IPS-20b (cell line): ENCODE results near the gene MMS22L.

Source experiments
- H3K27ac ChIP-seq: one replicate; pipeline ENCODE4 v1.5.1; 2013; ENCODE audit warnings: low read length
- H3K27me3 ChIP-seq: 2 replicates; pipeline ENCODE4 v1.6.1; 2013; ENCODE audit warnings: mild to moderate bottlenecking, low read length, inconsistent platforms; ENCODE audit not compliant: insufficient read depth
- H3K36me3 ChIP-seq: 2 replicates; pipeline ENCODE4 v1.6.1; 2013; ENCODE audit warnings: low read depth, mild to moderate bottlenecking, inconsistent platforms, low read length, moderate library complexity; ENCODE audit not compliant: insufficient read depth
- H3K4me1 ChIP-seq: 2 replicates; pipeline ENCODE4 v1.6.1; 2013; ENCODE audit warnings: mild to moderate bottlenecking, control low read depth, inconsistent platforms, low read length, moderate library complexity; ENCODE audit not compliant: insufficient read depth
- H3K4me3 ChIP-seq: 2 replicates; pipeline ENCODE4 v1.5.1; 2013; ENCODE audit warnings: mild to moderate bottlenecking, low read length, inconsistent platforms
- H3K9ac ChIP-seq: 2 replicates; pipeline ENCODE4 v1.6.1; 2013; ENCODE audit warnings: low read depth, mild to moderate bottlenecking, inconsistent platforms, low read length, moderate library complexity
- H3K9me3 ChIP-seq: 2 replicates; pipeline ENCODE4 v1.6.1; 2013; ENCODE audit warnings: mild to moderate bottlenecking, low read depth, low read length, inconsistent platforms; ENCODE audit not compliant: insufficient read depth

MMS22L gene

DNA sequence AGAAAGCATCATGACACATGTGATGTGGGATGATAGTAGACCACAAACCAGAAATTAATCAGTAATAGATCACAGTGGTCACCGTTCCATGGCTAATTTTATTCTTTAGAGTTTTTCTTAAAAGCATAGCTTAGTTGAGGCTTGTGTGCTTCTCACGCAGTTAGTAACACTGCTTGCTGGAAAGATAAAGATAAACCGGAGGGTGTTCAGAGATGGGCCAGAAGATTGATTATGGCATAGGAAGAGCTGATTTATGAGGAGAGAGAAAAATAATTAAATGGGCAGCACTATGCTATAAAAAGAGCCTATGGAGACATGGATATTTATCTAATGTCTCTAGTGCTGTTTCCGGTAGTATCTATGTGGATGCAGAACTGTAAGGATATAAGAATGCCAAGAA is 173.6 kb downstream of the MMS22L start:
- H3K9me3 ChIP-seq, result no peaks in the 10 kb centered on the region
- no peak overlapping the region for H3K4me3 ChIP-seq
- H3K4me1 ChIP-seq, result 0 out of 2 replicates have a peak, but pooled peaks cover 2% of the 10 kb centered on the region
- no peaks in the 10 kb centered on the region for H3K36me3 ChIP-seq
- H3K27me3 ChIP-seq, result no peaks in the 10 kb centered on the region
- H3K9ac ChIP-seq, result no peak overlapping the region
- H3K27ac ChIP-seq, result no peak overlapping the region

DNA sequence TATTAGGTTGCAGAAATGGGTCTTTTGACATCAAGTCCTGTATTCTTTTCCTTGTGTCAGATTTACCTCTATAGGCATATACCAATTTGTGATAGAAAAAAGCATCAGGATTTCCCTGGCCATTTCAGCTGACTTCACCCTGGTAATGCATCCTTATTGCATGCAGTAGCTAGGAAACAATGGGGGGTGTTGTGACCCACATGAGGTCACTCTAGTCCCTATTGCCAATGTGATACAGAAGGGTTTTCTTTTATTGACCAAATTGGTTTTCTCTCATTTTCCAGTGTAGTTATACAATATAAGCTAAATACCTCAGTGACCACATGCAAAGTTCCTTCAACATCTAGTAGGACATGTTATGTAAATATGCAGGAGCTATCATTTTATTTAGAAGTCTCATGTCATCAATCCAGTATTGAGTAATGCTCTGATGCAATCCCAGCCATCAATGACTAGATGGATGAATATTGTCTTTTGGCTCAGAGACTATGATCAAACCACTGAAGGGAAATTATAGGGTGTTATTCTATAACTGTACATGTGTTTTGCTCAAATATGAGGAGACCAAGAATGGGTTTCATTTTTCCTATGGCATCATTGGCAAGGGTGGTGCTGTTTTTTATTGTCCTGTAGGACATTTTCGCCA is 180.7 kb downstream of the MMS22L start:
- no peaks in the 10 kb centered on the region for H3K27me3 ChIP-seq
- H3K27ac ChIP-seq, result no peak overlapping the region
- no peaks in the 10 kb centered on the region for H3K36me3 ChIP-seq

DNA sequence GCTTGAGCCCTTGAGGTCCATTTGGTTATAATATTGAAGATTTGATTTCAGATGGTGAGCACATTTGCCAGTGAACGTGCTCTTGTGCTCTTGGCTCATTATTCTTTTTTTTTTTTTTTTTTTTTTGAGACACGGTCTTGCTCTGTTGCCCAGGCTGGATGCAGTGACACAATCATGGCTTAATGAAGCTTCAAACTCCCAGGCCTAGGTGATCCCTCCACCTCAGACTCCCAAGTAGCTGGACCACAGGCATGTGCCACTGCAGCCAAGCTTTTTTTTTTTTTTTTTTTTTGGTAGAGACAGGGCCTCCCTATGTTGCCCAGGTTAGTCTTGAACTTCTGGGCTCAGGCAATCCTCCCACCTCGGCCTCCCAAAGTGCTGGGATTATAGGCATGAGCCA is 182.3 kb downstream of the MMS22L start:
- H3K9ac ChIP-seq, result no peak overlapping the region
- no peaks in the 10 kb centered on the region for H3K27me3 ChIP-seq
- H3K9me3 ChIP-seq, result no peaks in the 10 kb centered on the region
- no peaks in the 10 kb centered on the region for H3K36me3 ChIP-seq
- H3K4me1 ChIP-seq, result 0 out of 2 replicates have a peak, but pooled peaks cover 2% of the 10 kb centered on the region
- no peak overlapping the region for H3K4me3 ChIP-seq
- no peak overlapping the region for H3K27ac ChIP-seq

More for the DNA sequence above, 180.7 kb downstream of the MMS22L start:
- H3K9ac ChIP-seq, result no peak overlapping the region
- H3K4me1 ChIP-seq, result 0 out of 2 replicates have a peak, but pooled peaks cover 2% of the 10 kb centered on the region
- no peak overlapping the region for H3K4me3 ChIP-seq
- H3K9me3 ChIP-seq, result no peaks in the 10 kb centered on the region

DNA sequence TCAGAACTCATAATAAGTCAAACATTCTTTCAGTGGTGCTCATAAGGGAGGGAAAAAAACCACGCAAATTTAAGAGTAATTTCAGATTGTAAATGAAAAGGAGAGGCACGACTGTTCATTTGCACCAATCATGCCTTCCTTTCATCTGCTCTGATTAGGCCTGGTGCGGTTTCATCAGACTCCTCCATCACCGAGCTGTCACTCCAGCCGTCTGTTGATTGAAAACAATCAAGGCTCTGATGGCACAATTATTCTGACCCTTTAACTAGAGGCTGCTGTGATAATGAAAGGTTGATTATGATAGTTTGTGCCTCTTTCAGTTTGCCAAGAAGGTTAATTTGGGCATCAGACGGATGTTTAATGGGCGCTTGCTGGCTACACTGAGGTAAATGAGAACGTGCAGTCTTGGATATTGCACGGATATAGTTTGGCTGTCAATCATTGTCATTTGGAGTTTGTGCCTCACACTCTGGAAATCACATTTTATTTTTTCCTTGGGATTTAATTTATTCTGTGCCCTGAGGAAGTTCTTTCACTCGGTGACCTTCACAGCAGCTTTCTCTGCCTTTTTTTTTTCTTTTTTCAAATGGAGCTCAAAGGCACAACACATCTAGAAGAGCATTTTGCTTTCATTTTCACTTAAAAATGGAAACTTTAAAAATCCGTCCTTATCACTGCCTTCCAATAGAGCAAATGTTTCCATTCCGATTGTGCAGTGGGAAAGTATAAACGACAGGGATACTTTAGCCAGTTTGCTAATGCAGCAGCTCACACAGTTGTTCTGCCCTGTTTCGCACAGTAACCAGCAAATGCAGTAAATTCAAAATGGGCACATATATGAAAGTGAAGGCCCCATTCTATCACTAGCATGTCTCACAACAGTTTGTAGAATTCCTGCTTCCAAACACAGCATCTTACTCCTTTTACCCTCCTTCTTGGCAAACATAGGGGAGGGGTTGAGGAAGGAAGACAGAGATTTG is 185.7 kb downstream of the MMS22L start:
- Histone ChIP-seq H3K4me3 (no peak overlapping the region), H3K27ac (no peak overlapping the region), H3K9ac (no peak overlapping the region), H3K9me3 (no peaks in the 10 kb centered on the region), H3K27me3 (no peaks in the 10 kb centered on the region), H3K4me1 (no peaks in the 10 kb centered on the region), H3K36me3 (no peaks in the 10 kb centered on the region)

DNA sequence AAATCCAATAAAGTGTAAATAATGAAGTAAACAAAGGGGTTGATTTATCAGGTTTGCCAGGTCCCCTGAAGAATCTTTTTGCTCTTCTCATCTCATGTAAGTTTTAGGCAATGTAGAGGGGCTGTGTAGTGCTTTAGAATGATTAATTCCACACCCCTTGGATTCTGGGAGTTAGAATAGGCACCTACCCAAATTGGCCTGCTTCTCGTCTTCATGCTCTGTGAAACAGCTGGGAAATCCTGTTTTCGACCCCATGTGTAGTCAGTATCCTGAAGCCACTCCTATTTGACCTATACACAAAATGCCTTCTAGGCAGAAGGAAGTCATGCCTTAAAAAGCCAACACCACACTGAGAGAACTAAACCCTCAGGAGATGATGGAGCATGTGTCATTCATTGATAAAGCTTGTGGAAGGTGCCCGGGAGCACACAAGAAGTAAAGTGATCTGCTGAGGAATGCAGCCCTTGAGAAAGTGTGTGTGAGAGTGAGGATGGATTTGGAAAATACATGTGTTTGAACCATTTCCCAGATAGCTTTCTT is 187.6 kb downstream of the MMS22L start:
- no peak overlapping the region for H3K27ac ChIP-seq
- H3K9me3 ChIP-seq, result no peaks in the 10 kb centered on the region

DNA sequence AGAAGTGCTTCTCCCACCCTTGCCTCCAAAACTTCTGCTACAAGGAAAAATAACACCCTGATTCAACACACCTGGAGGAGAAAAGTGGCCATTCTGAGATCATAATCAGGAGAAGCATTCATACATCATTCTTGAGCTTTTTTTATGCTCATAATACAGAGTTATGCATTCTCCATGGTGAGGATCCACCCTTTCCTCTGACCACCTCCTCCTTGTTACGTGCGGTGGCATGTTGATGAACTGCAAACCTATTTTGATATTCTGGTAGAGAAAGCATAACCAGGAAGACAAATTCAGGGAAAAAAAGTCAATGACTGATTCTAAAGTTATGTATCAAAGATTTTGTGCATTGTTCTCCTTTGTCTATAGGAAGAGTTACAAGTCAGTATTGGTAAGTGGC is 188.6 kb downstream of the MMS22L start:
- Histone ChIP-seq H3K27me3 (no peaks in the 10 kb centered on the region), H3K9me3 (no peaks in the 10 kb centered on the region), H3K36me3 (no peaks in the 10 kb centered on the region), H3K9ac (no peak overlapping the region), H3K27ac (no peak overlapping the region), H3K4me1 (no peaks in the 10 kb centered on the region), H3K4me3 (no peak overlapping the region)

More for the DNA sequence above, 187.6 kb downstream of the MMS22L start:
- H3K36me3 ChIP-seq, result no peaks in the 10 kb centered on the region
- no peaks in the 10 kb centered on the region for H3K4me1 ChIP-seq
- H3K9ac ChIP-seq, result no peak overlapping the region
- no peaks in the 10 kb centered on the region for H3K27me3 ChIP-seq
- H3K4me3 ChIP-seq, result no peak overlapping the region

DNA sequence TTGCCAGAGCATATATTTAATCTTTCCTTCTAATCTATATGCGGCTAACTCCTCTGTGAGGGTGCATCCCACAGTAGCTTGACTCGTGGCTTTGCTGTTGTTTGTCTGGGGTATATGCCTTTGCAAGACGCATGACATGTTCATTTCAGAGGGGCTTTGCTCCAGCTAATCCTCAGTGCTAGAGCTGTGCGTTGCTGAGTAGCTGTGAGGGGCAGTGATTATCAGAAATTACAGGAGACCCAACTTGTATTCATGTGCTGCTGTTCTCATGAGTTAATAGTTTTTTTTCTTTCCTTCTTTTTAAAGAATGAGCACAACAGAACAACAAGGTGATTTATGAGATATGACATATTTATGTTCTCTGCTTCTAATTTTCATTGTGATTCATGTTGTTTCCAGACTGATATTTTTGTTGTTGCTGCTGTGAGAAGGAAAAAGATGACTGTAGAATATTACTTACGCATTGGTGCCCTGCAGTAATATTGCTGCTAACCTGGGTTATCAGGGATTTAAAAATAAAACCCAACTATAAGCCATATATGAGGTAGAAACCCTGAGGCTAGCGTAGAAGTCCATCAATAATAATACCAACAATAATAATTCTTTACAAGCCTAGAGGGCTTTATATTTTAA is 190.2 kb downstream of the MMS22L start:
- H3K4me3 ChIP-seq, result no peak overlapping the region
- H3K27me3 ChIP-seq, result no peaks in the 10 kb centered on the region
- H3K9ac ChIP-seq, result no peak overlapping the region
- no peaks in the 10 kb centered on the region; the same call in 1 of the 2 replicates for H3K4me1 ChIP-seq
- no peaks in the 10 kb centered on the region for H3K36me3 ChIP-seq
- no peaks in the 10 kb centered on the region for H3K9me3 ChIP-seq
- no peak overlapping the region for H3K27ac ChIP-seq
